Measurements from ENCODE around the gene NEDD4L. TPM values are rescaled to one million over a fixed set of nuclear protein-coding genes. Genes with fewer than 3 reads are reported as not detected.
A peak's percentile ranks its signal among the peaks of the same experiment; 100 is the strongest.

Gene NEDD4L
- polyA plus RNA-seq, 4 donors, result 97.0 to 165 (median 131) TPM

DNA sequence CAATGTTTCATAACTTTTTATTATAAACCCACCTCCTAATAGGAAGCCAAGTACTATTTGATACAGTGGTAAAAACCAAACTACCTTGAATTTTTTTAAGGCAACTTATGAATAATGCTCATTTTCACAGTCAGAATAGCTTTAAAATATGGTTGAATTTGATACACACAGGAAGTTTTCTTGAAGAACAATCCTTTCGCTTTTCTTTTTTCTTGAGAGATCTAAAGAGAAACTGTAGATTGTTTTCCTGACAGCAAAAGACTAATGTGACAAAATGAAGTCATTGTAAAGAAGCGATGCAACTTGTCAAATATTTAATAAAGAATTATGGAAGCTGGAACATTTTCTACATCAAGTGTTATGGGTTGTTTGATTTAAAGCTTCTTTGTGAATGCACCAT is 357.2 kb downstream of the NEDD4L start:
- DNase-seq (ENCODE audit: low read depth in 4 of 4, low spot score in 2 of 4), result no peak

GRCh38 chr18:58402247-58402646 is 358.2 kb downstream of the NEDD4L start:
- DNase-seq (ENCODE audit: low read depth in 4 of 4, low spot score in 2 of 4), result peak in 1 of 4 donors; percentile 51

GRCh38 chr18:58402951-58403702 is 359.1 kb downstream of the NEDD4L start:
- no peak for DNase-seq (ENCODE audit: low read depth in 4 of 4, low spot score in 2 of 4)

- DNase-seq (ENCODE audit: low read depth in 4 of 4, low spot score in 2 of 4), result no peak
Measured at GRCh38 chr18:58403799-58404455, 359.9 kb downstream of the NEDD4L start.

GRCh38 chr18:58405107-58405898 is 361.3 kb downstream of the NEDD4L start:
- no peak for DNase-seq (ENCODE audit: low read depth in 4 of 4, low spot score in 2 of 4)

DNA sequence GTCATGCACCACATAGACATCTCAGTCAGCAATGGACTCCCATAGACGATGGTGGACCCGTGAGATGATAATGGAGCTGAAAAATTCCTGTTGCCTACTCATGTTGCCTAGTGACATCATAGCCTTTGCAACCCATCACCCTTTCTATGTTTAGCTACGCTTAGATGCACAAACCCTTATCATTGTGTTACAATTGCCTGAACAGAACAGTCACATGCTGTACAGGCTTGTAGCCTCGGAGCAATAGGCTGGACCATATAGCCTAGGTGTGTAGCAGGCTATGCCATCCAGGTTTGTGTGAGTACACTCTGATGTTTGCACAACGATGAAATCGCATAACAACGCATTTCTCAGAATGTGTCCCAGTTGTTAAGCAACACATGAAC is 363.2 kb downstream of the NEDD4L start:
- DNase-seq (ENCODE audit: low read depth in 4 of 4, low spot score in 2 of 4), result no peak

DNA sequence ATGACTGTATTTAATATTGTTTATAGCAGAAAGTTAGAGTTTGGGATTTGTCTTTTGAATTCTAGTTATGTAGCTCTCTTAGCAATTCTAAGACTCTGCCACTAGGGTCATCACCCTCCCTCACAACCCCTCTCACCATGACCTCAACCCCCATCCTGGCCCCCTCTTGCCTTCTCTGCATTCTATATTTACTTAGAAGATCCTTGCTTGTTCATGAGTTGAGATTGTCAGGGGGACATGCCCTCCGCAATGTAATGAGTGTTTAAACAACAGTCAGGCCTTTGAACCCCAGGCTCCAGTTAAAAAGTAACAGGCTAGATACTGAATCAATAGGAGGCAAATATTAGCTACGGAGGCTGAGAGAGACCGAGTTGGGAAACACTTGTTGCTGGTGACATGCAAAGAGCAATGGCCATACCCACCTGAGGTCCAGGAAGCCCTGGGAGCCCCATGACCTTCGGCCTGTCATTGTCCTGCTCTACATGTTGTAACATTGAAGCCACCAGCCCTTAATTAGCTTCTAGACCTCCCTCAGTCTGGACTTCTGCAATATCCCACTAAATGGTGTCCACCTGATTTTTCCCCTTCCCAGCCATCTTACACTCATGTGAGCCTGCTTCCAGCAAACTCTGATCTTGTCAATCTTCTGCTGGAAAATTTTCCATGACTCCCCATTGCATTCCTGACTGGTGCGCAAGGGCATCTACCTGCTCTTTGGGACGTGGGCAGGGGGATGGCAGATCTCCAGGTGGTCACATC is 363.8 kb downstream of the NEDD4L start:
- no peak for DNase-seq (ENCODE audit: low read depth in 4 of 4, low spot score in 2 of 4)

DNA sequence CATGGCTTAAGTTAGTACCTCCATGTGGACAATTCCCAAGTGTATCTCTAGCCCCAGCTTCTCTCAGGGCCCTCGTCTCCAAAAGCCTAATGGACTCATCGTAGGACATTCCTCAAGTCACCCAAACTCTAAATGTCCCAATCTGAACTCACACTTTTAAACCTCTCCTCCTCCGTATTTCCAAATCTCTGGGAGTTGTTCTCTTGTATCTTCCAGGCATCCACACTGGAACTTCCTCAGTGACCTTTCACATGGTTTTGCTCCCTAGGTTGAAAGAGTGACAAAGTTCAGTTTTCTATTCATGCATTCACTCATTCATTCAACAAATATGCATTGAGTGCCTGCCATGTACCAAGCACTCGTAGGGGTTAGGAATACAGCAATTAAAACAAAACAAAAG is 364.6 kb downstream of the NEDD4L start:
- no peak for DNase-seq (ENCODE audit: low read depth in 4 of 4, low spot score in 2 of 4)

- DNase-seq (ENCODE audit: low read depth in 4 of 4, low spot score in 2 of 4), result no peak
Measured at GRCh38 chr18:58409802-58410445, 365.9 kb downstream of the NEDD4L start.

- DNase-seq (ENCODE audit: low read depth in 4 of 4, low spot score in 2 of 4), result no peak
Measured at GRCh38 chr18:58411323-58411722, 367.3 kb downstream of the NEDD4L start.

- DNase-seq (ENCODE audit: low read depth in 4 of 4, low spot score in 2 of 4), result no peak
Measured at GRCh38 chr18:58412844-58413666, 369.0 kb downstream of the NEDD4L start.

DNA sequence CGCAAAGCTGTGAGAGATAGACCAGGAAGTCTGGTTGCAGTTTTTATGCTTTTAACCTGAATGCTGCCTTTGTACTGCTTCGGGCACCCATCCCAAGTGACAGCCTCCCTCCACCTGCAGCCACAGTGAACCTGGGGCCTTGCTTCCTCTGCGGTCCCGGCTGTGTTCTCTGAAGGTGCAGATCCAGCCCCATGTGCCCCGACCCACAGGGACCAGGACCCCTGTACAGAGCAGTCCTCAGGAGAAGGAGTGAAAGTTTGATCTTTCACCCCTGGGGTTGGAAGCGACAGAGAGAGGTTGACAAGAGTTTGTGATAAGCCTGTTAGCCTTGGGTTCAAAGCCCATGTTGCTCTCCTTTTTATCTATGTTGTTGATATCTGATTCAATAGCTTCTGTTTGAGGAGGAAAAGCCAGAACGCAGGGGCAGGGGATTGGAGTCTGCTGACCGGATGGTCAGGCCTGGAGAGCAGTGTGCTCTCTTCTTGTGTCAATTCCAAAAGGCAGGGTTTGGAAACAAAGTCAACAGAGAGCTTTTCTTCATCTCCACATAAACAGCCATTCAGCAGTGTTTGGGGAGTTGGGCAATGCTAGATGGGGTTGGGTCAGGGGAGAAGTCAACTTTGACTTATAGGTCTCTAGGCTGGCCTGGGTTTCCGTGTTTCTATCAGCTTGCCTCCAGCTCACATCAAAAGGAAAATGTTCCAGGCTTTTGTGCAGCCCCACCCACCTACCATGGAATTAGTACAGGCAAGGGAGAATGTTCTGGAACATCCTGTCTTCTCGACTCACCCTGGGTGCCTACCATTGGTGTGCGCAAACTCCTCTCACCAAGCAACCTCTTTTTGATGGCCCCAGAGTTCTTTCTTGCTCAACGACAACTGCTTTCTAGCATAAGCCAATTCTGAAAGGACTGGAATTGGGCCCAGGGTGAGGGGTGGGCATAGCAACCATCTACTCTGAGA is 369.9 kb downstream of the NEDD4L start:
- DNase-seq (ENCODE audit: low read depth in 4 of 4, low spot score in 2 of 4), result no peak

- DNase-seq (ENCODE audit: low read depth in 4 of 4, low spot score in 2 of 4), result no peak
Measured at GRCh38 chr18:58416014-58416703, 372.1 kb downstream of the NEDD4L start.

GRCh38 chr18:58416704-58417683 is 373.0 kb downstream of the NEDD4L start:
- no peak for DNase-seq (ENCODE audit: low read depth in 4 of 4, low spot score in 2 of 4)

GRCh38 chr18:58417752-58418151 is 373.7 kb downstream of the NEDD4L start:
- DNase-seq (ENCODE audit: low read depth in 4 of 4, low spot score in 2 of 4), result no peak

DNA sequence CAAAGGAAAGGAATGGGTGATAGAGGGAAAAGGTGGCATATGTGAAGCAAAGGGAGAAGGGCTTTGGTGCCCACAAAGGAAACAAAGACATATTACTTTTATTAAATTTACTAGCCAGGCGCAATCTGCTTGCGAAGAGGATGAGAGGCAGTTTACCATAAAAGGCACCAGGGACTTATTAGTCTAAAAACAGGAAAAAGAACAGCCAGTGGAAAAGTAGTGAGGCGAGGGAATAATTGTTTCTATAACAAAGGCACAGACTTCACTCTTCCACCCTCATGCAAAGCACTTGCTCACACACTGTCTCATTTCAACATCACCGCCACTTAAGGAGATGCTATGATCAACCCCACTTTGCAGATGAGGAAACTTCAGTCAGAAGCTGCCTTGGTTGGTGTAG is 374.3 kb downstream of the NEDD4L start:
- no peak for DNase-seq (ENCODE audit: low read depth in 4 of 4, low spot score in 2 of 4)

All from left renal cortex interstitium (tissue), 4 donors.